IPS-11a (cell line): ENCODE results near the gene PCIF1.
"Not testable (repeated sequence)": the region's sequence is repeated elsewhere in the genome, so short reads cannot be mapped to it uniquely, and the experiment has no call there.

Experiments
- H3K4me3 ChIP-seq: one replicate; pipeline ENCODE4 v1.5.1; 2013; ENCODE audit warnings: low read depth, low read length, control low read depth

Gene PCIF1

DNA sequence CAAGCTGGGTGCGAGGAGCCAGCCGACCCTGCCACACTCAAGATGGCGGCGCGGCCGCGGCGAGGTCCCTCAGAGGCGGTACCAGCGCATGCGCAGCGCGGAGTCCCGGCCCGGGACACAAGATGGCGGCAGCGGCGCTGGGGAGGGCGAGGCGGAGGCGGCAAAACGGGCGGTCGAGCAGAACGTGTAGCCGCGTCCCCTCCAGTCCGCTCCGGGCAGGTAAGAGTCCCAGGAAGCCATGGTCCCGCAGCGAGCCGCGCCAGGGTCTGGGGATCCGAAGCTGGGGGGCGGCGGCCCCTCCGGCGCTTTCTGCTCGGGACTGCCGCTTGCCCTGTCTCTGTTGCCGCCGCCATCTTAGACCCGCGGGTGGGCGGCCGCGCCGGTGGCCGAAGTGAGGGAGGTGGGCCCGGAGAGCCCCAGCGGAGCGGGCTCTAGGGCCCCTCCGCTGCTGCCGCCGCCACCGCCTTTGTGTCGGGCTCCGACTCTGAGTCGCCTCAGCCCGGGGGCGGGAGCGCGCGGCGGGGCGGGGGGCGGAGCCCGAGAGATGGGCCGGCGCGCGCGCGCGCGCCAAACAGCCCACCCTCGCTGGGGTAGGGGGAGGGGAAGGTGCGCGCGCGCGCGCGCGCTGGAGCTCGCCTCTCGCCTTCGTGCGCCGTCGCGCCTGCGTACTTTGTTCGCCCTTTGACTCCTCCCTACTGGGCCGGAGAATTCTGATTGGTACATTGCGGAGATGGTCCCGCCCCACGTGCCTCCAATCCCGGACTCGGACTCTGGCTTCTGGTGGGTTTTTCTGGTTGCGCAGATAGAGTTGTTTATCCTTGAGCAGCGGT lies at the start of gene PCIF1:
Gene PCIF1, plus strand, starts transcription at position 98 of the 830 bp plus-strand sequence. CDS start 4,317 bp downstream, outside the sequence.
- H3K4me3 ChIP-seq = peak within 1 kb of the TSS; percentile 97

DNA sequence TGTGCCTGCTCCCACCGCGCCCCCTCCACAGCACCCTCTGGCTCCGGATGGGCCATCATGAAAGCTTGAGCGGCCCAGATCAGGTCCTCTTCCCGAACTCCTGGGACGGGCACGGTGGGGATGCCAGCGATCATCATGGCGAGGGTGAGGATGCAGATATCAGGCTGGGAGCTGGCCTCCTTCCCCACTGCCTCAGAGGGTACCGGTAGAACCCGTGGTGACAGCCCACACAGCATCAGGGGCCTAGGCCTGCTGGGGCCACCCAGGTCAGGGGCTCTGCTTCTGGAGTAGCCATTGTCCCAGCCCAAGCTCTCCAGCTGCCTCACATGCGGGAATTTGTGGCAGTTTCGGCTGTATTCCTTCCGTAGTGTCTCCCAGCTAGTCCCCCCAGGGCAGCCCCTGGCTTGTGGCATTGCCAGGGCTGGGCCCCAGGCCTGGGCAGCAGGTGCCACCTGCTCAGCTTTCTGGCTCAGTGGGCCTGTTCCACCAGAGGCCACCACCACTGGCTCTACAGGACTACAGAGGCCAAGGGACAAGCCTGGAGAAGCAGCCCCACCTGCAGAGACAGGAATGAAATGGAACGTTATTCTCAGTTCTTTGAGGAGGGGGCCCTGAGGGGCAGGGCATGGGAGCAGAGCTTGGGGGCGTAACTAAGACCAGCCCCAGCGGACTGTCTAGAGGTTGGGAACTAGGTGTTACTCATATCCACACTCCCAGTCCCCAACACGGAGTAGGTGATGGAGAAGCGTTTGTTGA lies 47.7 kb upstream of the PCIF1 start:
- H3K4me3 ChIP-seq = no peak overlapping the region

DNA sequence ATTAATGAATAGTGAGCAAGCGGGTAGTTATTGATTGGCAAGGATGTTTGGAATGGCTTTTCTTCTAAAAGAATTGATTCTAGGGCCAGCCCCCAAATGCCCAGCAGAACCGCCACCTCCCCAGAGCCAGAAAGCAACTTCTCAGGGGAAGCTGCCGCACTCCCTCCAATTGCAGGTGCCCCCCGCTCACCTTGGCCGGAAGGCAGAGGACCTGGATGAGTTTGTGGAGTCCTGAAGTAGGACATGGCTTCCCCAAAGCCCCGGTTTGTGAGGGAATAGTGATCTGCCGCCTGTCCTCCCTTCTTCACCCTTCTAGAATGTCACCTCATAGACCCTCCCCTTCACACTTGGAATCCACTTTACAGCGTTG lies 47.2 kb upstream of the PCIF1 start, which contains the start of gene SPATA25:
Gene SPATA25, minus strand, starts transcription at position 277 of the 370 bp plus-strand sequence. Its CDS starts 32 bp downstream, at position 245.
- H3K4me3 ChIP-seq = no peak within 1 kb of the TSS

DNA sequence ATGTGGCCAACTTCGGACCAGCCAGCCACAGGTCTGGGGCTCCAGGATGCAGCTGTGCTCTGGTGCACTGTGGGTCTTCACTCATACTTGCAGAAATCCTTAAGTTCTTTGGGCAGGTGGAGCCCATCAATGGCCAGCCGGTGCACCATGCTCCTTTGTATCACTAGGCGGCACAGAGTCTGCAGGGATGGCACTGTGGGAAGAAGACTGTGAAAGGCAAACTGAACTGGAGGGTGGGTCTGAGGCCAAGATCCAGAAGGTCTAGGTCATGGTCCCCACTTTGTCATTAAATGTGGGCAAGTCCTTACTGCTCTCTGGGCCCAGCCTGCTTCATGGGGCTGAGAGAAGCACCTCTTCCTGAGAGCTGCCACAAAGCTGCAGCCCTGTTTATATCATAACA lies 45.8 kb upstream of the PCIF1 start:
- H3K4me3 ChIP-seq = no peak overlapping the region

DNA sequence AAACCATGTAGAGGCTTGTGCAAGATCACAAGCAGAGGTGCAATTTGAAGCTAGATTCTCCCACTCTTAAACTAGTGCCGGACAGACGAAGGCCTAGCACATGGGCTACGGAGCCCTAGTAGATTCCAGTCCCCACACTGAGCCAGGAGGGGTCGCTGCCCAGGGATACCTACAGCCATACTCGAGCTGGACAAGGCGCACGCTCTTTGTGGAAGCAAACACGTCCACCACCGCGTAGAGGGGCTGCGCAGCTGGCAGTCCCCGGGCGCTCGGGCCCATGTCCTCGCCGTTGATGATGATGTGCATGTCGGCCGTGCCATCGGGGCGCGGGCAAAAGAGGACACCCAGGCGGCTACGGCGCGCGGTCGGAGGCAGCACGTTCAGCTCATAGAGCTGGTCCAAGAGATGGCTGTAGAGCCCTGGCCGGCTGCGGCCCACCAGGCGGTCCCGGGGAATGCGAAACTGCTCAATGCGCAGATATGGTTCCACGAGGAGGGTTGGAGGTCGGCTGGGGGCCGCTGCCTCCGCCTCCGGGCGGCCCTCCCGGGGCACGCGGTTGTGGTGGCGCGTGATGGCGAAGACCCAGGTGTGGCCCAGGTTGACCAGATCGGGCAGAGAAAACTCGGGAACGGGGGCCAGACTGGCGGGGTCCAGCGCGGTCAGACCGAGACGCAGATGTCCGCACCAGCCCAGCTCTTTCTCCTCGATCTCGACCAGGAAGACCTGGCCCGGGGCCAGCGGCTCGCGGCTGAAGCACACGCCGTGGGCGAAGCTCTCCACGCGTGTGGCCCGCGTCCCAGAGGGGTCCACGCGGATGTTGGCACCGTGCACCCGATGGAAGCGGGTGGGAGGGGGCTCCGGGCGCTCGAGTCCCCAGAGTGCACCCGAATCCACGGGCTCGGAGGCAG lies 44.2 kb upstream of the PCIF1 start:
- H3K4me3 ChIP-seq = peak overlapping the region; percentile 76

DNA sequence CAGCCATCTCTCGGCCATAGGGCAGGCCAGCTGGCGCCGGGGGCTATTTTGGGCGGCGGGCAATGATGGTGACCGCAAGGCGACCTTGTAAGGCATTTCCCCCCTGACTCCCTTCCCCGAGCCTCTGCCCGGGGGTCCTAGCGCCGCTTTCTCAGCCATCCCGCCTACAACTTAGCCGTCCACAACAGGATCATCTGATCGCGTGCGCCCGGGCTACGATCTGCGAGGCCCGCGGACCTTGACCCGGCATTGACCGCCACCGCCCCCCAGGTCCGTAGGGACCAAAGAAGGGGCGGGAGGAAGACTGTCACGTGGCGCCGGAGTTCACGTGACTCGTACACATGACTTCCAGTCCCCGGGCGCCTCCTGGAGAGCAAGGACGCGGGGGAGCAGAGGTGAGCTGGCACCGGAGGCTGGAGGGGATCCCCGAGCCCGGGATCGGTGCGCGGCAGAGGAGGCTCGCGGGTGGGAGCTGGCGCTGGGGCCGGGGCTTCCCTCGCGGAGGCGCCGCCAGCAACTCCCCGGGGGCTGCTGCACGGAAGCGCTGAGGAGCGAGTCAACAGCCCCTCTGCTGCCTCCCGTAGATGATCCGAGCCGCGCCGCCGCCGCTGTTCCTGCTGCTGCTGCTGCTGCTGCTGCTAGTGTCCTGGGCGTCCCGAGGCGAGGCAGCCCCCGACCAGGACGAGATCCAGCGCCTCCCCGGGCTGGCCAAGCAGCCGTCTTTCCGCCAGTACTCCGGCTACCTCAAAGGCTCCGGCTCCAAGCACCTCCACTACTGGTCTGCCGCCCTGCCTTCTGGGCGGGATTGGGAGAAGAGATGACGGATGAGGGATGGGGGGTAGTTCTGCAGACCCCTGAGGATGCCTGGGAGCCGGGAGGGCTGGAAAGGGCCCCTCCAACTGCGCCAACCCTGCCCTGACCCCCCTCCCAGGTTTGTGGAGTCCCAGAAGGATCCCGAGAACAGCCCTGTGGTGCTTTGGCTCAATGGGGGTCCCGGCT lies 43.2 kb upstream of the PCIF1 start, which contains the start of the genes CTSA and NEURL2:
Gene CTSA, plus strand, starts transcription at position 351 of the 999 bp plus-strand sequence. Its CDS starts 234 bp downstream, at position 585.
Gene NEURL2, minus strand, starts transcription at position 224 of the 999 bp plus-strand sequence. Its CDS starts 217 bp downstream, at position 7.
- peak within 1 kb of the TSS; percentile 76 for H3K4me3 ChIP-seq

DNA sequence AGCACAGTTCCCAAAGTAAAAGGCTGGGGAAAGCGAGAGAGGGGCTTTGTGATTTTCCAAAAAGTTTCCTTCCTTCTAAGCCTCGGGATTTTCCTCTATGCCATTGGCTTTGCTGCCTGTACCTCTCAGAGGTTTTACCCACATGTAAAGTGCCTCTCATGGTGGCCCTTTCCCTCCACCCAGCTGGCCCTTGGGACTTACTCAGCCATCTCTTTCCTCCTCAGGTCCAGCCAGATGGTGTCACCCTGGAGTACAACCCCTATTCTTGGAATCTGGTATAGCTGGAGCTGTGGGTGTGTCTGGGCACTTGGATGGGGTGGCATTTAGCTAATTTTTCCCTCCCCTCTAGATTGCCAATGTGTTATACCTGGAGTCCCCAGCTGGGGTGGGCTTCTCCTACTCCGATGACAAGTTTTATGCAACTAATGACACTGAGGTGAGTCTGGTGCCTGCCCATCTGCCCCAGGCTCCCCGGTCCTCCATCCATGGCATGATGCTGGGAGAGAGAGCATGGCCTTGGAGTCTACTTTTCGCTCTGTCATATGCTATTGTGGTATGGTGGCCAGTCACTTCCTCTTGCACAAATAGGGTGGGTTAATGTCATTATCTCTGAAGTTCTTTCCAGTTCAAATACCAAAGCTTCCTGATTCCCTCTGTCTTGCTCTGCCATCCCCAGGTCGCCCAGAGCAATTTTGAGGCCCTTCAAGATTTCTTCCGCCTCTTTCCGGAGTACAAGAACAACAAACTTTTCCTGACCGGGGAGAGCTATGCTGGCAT lies 42.2 kb upstream of the PCIF1 start:
- peak overlapping the region; percentile 76 for H3K4me3 ChIP-seq

DNA sequence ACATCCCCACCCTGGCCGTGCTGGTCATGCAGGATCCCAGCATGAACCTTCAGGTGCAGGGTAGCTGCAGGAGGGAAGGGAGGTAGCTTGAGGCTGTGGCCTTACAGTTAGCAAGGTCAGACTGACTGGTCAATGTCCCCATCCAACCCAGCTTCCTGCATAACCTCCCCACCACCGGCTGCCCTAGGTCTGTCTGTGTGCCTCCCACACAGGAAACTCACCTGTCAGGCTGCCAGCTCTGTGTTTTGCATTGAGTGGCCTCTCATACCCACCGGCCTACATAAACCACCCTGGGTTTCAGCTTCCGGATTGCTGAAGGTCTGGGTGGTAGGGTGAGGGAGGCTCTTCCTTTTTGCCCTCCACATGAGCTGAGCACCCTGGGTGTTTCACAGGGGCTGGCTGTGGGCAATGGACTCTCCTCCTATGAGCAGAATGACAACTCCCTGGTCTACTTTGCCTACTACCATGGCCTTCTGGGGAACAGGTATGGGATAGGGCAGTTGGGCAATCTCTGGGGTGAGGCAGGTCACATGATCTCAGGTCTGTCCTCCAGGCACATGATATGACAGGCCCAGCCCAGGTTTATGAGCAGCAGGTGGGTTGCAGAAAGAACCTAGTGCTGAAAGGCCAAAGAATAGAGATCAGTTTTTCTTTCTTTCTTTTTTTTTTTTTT lies 41.5 kb upstream of the PCIF1 start:
- H3K4me3 ChIP-seq = no peak overlapping the region

DNA sequence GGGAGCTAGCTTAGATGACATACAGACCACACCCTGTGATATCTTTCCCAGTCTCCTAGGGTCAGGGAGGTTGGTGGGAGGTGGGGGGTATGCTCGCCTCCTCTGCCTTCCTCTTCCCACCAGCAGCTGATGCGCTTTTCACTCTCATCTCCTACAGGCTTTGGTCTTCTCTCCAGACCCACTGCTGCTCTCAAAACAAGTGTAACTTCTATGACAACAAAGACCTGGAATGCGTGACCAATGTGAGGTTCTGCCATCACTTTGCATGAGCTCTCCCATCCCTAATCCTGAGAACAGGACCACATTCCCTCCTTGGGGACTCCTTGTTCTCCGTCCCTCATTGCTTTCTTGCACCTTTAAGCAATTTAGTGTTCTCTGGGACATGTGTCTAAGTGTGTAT lies 40.7 kb upstream of the PCIF1 start:
- H3K4me3 ChIP-seq = no peak overlapping the region

DNA sequence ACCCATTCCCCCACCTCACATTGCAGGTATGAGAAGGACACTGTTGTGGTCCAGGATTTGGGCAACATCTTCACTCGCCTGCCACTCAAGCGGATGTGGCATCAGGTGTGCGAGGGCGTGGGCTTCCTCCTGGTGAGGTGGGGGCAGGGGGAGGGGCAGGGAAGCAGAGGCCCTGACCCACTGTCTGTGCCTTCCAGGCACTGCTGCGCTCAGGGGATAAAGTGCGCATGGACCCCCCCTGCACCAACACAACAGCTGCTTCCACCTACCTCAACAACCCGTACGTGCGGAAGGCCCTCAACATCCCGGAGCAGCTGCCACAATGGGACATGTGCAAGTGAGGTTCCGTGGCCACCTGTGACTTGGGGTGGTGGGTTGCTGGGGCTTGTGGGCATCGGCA lies 39.7 kb upstream of the PCIF1 start:
- no peak overlapping the region for H3K4me3 ChIP-seq

DNA sequence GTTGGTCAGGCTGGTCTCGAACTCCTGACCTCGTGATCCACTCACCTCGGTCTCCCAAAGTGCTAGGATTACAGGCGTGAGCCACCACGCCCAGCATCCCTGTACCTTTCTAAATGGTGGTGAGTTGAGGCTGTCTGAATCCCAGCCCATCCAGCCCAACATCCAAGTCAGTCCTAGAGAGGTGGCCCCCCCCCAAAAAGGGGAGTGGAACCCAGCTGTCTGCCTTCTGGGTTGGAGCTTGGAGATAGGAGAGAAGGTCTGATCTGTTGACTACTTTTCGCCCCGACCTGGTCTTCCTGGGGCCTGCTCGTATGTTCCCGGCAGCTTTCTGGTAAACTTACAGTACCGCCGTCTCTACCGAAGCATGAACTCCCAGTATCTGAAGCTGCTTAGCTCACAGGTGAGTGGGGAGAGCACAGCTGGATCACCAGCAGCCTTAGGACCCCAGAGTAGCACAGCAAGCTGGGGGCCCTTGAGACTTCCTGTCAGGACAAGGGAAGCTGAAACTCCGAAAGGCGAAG lies 37.8 kb upstream of the PCIF1 start:
- no peak overlapping the region for H3K4me3 ChIP-seq

DNA sequence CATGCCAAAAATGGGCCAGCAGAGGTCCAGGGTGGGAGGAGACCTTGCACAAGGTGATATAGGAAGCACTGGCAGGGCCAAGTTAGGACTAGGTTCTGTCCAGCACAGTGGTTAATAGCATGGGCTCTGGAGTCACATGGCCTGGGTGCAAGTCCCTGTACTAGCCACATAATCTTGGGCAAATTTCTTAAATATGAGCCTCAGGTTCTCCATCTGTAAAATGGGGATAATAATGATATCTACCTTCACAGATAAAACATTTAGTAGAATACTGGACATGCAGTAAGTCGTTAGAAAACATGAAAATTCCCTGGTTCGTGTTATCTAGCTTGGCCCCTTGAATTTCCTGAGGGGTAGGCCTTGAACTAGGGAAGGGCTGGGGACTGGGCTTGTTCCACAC lies 37.2 kb upstream of the PCIF1 start:
- H3K4me3 ChIP-seq = no peak overlapping the region

DNA sequence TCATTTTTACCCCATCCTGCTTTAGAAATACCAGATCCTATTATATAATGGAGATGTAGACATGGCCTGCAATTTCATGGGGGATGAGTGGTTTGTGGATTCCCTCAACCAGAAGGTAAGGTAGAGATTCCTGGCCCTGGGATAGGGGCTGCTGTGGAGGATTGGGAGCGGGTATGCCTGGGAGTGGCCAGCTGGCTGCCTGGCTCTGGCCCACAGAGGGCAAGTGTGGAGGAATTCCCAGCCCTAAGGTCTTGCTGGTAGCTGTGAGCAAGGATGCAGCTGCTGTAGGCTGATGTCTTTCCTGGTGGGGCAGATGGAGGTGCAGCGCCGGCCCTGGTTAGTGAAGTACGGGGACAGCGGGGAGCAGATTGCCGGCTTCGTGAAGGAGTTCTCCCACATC lies 36.8 kb upstream of the PCIF1 start:
- H3K4me3 ChIP-seq = no peak overlapping the region

DNA sequence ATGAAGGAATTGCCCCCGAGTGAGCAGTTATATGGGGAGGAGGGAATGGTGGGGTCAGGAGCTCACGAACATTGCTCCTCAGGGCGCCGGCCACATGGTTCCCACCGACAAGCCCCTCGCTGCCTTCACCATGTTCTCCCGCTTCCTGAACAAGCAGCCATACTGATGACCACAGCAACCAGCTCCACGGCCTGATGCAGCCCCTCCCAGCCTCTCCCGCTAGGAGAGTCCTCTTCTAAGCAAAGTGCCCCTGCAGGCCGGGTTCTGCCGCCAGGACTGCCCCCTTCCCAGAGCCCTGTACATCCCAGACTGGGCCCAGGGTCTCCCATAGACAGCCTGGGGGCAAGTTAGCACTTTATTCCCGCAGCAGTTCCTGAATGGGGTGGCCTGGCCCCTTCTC lies 36.2 kb upstream of the PCIF1 start:
- no peak overlapping the region for H3K4me3 ChIP-seq

DNA sequence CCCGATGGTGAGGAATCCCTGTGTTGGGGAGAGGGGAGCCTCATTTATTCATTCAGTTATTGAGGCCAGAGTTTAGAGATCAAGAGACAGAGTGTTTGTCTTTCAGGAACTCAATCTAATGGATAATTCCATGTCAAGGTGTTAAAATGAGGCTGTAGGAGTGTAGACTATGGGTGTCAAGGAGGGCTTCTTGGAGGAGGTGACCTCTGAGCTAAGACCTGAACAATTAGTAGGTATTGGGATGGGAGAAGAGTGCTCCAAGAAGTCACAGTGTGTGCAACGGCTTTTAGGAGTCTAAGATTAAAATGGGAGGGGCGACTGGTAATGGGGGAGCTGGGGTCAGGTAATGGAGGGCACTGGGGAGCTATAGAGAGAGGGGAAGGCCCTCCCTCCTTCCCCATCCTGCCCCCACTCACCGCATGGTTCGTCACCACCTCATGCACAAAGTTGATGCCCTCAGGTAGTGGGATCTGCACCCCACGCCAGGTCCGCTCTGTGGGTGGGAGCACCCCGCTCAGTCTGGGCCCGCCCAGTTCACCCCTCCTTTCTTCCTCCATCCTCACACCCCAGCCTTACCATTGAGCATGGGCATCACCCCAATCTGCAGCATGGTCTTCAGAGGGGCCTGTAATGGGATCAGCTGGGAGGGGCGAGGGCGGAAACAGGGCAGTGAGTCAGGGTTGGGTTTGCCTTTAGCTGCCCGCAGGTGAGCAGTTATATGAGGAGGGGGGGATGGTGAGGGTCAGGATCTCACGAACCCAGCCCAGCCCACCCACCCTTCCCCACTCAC lies 35.2 kb upstream of the PCIF1 start:
- no peak overlapping the region for H3K4me3 ChIP-seq

DNA sequence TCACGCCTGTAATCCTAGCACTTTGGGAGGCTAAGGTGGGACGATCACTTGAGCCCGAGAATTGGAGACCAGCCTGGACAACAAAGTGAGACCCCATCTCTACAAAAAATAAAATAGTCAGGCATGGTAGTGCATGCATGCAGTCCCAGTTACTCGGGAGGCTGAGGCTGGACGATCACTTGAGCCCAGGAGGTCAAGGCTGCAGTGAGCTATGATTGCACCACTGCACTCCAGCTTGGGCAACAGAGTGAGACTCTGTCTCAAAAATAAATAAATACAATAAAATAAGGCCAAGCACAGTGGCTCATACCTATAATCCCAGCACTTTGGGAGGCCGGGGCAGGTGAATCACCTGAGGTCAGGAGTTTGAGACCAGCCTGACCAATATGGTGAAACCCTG lies 33.2 kb upstream of the PCIF1 start:
- H3K4me3 ChIP-seq = not testable (repeated sequence)

DNA sequence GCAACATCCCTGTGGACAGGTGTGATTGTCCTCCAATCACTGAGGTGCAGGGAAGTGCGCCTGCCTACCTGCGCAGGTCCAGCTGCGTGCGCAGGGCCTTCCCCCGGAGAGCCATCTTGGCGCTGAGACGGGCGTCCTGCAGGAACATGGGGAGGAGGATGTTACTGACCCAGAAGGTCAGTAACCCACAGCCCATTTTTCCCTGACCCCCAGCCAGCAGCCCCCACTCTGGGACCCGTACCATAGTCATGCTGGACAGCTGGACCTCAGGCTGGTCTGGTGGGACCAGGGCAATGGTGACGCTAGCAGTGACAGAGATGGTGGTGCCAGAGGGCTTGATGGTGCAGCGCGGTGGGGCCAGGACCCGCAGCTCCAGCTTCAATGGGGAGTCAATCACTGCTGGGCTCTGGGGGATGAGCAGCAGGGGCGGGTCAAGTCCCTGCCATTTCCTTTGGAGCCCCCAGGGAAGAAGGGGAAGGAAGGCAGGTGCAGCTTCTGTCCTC lies 32.2 kb upstream of the PCIF1 start:
- no peak overlapping the region for H3K4me3 ChIP-seq
